ENCODE data around the gene FAM174B.

The FAM174B gene

DNA sequence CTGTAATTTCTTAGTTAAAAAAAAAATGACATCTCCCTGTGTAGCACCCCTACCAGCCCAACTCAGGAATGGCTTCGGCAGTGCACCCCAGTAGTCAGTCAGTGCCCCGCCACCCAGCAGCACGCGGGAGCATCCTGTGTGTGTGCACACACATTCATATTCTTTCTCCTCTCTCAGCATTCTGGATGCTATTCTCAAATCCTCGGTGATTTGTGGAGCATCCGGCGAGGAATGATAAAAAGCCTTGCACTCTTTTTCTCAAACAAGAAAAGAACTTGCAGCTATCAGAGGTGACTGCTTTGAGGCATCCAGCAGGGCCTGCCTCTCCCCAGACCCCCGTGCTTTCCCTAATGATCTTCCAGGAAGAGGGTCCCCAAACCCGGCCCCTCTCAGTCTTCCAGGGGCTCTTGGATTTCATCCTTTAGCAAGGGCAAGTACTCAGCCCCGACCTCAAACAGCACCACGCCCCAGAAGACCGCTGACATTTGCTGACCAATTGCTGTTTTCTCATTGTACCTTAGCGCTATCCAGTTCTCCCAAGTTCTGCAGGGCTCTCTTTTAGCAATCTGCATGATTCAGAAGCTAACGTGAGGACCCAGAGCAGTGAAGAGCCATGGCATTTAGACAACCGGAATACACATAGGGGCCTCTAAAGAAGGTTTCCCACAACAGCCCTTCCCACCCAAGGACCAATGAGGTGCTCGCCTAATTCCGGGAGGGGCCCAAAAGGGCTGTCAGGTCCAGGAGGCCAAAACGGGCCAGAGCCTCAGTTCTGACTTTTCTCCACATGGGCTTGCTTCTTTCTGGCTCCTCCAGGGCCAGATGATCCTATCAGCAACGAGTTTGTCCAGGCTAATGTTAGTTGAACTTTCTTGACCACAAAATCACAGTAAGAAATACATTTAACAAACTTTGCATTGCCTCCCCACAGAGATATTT lies 72.2 kb downstream of the FAM174B start:
- FAIRE-seq (no peak), DNase-seq (ENCODE audit: insufficient read length) (no peak)
- TF ChIP-seq POLR2A (IDR thresholded peaks at IDR 0.05; ENCODE audit: low read depth, low read length) (no peak), TAF1 (IDR thresholded peaks at IDR 0.05; ENCODE audit: borderline replicate concordance, low read depth, low read length) (no peak), POLR2AphosphoS5 (IDR thresholded peaks at IDR 0.05; ENCODE audit: low read depth, low read length) (no peak)

DNA sequence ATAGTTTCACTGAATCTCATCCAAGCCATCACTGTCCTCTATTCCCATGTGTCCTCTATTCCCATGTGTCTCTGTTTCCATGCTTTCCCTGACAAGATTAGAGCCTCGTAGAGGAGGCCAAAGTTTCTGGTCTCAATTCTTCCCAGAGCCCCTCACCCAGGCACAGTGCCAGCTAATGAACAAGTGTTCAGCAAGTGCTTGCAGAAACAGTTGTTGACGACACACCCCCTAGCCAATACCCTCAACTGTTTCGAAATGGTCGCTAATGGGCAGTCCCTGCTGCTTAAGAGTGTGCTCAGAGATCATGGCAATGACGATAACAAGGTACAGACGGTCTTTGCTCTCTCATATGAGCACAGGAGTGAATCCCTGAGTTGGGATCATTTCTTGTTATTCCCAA lies 73.4 kb downstream of the FAM174B start:
- FAIRE-seq (no peak), DNase-seq (ENCODE audit: insufficient read length) (no peak)
- TF ChIP-seq POLR2AphosphoS5 (IDR thresholded peaks at IDR 0.05; ENCODE audit: low read depth, low read length), result no peak
- TF ChIP-seq TAF1 (IDR thresholded peaks at IDR 0.05; ENCODE audit: borderline replicate concordance, low read depth, low read length), result no peak
- no peak for TF ChIP-seq POLR2A (IDR thresholded peaks at IDR 0.05; ENCODE audit: low read depth, low read length)

DNA sequence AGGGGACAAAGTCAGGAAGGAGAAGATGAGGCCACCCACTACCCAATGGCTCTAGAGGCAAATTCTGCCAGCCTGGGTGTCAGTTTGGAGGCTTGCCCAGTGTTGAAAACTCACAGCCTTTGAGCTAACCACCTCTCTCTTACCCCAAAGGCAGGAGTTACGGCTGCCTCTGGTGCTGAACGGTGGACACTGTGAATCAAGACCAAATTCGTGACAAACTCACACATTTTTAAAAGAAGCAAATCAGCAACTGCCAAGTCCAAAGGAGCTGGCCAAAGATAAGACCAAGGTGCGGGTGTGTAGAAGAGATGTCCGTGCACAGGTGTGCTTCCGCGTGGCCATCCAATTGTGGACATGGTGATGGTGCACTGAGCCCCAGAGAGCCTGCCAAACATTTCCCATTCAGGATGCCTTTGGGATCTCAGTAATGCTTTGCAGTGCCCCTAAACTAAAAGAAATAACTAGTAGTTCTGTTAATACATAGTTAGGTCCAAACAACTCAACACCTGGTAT lies 74.6 kb downstream of the FAM174B start:
- DNase-seq (ENCODE audit: insufficient read length) (no peak), FAIRE-seq (no peak)
- TF ChIP-seq TAF1 (IDR thresholded peaks at IDR 0.05; ENCODE audit: borderline replicate concordance, low read depth, low read length) (no peak), POLR2AphosphoS5 (IDR thresholded peaks at IDR 0.05; ENCODE audit: low read depth, low read length) (no peak), POLR2A (IDR thresholded peaks at IDR 0.05; ENCODE audit: low read depth, low read length) (no peak)

DNA sequence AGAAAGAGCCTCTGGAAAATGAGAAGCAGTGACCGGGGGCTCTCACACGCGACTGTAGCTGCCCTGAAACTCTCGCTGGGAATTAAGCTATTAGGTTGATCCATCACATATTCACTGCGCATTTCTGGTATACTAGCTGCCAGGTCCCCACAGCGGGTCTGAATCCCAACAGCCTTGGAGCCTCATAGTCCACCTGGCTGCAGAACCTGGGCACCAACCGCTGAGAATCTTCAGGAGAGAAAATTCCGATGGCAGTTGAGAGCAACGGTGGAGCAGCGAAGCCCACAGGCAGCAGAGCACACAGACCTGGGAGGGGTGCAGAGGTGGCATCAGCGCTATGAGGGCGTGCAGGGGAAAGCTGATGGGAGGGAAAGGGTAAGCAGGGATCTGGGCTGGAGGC lies 75.1 kb downstream of the FAM174B start:
- FAIRE-seq (no peak), DNase-seq (ENCODE audit: insufficient read length) (no peak)
- no peak for TF ChIP-seq POLR2AphosphoS5 (IDR thresholded peaks at IDR 0.05; ENCODE audit: low read depth, low read length)
- no peak for TF ChIP-seq POLR2A (IDR thresholded peaks at IDR 0.05; ENCODE audit: low read depth, low read length)

DNA sequence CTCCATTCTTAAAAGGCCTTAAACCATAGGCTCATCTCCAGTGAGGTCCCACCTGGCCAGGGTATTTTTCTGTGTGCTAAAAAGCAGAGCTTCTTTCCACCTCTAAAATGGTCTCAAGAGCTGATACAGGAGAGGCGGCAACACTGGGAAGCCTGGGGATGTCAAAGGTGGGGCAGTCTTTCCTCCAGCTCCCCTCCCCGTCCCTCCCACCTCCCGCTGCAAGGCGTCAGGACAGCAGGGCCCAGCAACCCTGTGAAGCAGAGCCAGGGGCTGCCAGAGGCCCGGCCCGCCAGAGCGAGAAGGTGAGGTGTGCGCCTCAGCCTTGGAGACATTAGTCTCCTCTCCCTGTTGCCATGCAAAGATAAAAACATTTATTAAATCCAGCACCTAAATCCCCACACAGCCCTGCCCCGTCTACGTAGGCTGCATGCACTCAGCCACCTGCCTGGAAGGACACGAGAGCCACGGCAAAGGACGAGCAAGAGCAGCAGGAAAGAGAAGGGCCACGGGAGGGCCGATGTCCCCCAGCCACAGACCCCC lies 75.6 kb downstream of the FAM174B start:
- DNase-seq (ENCODE audit: insufficient read length) (no peak), FAIRE-seq (no peak)
- TF ChIP-seq POLR2AphosphoS5 (IDR thresholded peaks at IDR 0.05; ENCODE audit: low read depth, low read length), result no peak

DNA sequence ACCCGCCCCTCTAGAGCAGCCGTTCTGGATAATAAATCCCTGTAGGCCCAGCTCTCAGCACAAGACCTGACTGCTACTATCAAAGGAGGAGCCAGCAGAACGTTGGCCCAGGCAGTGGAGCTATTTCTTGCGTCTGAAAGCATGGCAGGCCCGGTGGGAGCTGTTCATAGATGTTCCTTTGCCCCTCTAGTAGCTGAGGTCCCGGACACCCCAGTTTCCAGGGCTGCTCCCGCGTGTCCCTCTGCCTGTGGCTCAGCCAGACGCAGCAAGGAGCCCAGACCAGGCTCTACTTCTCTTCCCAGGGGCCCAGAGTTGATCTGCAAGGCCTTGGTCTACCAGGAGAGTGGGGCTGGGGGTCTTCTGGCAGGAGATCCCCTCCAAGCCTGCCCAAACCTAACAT lies 76.1 kb downstream of the FAM174B start:
- no peak for DNase-seq (ENCODE audit: insufficient read length)
- TF ChIP-seq POLR2AphosphoS5 (IDR thresholded peaks at IDR 0.05; ENCODE audit: low read depth, low read length) (no peak), POLR2A (IDR thresholded peaks at IDR 0.05; ENCODE audit: low read depth, low read length) (no peak), TAF1 (IDR thresholded peaks at IDR 0.05; ENCODE audit: borderline replicate concordance, low read depth, low read length) (no peak)
- no peak for FAIRE-seq

DNA sequence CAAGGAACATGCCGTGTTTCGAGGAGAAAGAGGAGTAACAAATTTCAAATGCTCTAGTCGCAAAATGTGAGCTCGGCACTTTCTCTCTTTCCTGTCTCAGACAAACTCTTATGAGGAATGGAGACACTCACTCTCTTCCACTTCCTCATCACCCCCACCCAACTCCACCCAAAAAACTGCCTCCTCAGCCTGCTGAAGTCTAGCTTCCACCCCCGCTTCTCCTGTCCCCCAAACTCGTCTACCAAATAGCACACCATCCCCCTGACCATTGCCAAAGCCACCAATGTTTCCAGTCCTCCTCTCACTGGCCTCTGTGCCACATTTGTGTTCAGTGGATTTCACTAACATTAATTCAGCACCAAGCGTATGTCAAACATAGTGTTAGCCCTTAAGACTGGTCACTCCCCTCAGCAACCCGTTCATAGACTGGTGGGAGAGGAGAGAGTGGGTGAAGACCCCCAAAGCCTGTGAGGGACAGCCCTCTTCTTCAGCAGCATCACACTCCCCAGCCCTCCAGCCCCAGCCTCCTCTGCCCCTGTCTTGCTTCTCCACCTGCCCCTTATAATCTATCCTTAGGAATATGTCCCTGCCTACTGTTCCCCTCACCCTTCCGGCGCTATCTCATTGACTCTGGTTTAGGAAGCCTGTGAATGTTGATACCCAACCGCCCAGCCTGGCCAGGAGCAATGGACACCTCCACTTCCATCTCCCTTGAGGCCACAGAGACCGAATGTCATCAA lies 77.3 kb downstream of the FAM174B start:
- no peak for DNase-seq (ENCODE audit: insufficient read length)
- no peak for TF ChIP-seq POLR2AphosphoS5 (IDR thresholded peaks at IDR 0.05; ENCODE audit: low read depth, low read length)
- TF ChIP-seq TAF1 (IDR thresholded peaks at IDR 0.05; ENCODE audit: borderline replicate concordance, low read depth, low read length), result no peak
- TF ChIP-seq POLR2A (IDR thresholded peaks at IDR 0.05; ENCODE audit: low read depth, low read length), result no peak

DNA sequence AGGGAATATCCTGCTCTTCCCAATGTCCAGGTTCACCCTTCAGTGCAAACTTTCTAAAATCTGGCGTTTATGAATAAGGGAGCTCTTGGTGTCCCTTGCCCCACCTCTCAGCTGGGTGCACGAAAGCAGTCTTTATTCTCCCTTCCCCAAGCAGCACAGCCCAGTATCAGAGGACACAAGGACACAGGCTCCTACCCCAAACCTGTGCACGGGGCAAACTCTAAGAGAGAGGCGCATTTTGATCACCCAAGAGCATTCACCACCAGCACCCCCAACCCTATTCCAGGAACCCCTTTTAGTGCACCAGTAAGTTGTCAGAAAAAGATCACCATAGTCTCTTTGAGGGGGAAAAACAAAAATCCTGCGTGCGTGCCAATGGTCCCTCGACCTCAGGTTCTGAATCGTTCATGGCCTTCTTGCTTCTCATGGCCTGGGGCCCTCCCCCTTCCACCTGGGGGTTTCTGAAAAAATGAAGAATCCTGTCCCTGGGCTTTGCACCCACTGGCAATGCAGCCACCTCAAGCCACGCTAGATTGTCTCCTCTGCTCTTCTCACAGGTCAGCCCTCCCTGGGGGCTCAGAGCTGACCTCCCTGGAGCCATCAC lies 78.9 kb downstream of the FAM174B start:
- FAIRE-seq, result no peak
- TF ChIP-seq TAF1 (IDR thresholded peaks at IDR 0.05; ENCODE audit: borderline replicate concordance, low read depth, low read length) (no peak), POLR2AphosphoS5 (IDR thresholded peaks at IDR 0.05; ENCODE audit: low read depth, low read length) (no peak), POLR2A (IDR thresholded peaks at IDR 0.05; ENCODE audit: low read depth, low read length) (no peak)
- no peak for DNase-seq (ENCODE audit: insufficient read length)

More for the DNA sequence above, 77.3 kb downstream of the FAM174B start:
- FAIRE-seq, result no peak

DNA sequence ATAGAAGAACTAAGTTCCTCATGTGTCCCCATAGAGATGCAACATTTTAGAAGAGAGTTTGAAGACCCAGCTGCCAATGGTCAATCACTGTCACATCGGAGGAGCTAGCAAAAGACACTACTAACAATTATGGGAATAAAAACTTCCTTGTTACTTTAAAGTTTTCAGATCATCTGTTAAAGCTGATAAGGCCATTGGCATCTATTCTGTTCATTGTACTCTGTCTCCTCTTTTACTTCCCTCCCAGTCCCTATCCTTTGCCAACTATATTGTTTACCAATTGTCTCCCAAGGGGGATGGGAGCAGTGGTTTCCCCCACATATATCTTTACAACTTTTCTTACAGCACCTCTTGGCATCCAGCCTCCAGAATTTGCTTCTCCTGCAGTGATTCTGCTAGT lies 81.0 kb downstream of the FAM174B start:
- DNase-seq (ENCODE audit: insufficient read length) (no peak), FAIRE-seq (no peak)
- TF ChIP-seq POLR2AphosphoS5 (IDR thresholded peaks at IDR 0.05; ENCODE audit: low read depth, low read length) (no peak), POLR2A (IDR thresholded peaks at IDR 0.05; ENCODE audit: low read depth, low read length) (no peak), TAF1 (IDR thresholded peaks at IDR 0.05; ENCODE audit: borderline replicate concordance, low read depth, low read length) (no peak)

DNA sequence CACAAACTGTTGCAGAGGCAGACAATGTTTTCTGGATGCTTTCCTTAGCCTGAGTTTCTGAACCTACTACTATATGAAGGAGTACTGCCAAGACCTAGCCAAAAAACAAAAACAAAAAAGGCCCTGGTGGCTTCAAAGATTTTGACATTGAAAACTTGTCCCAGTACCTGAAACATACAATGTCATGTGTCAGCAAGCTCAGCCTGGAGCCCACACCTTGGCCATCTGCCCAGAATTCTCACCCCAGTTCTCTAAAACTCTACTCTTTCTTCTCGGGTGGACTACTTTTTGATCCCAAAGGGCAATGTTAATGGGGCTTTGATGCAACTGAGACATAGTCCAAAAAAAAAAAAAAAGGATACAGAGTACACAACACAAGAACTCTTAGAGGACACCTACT lies 81.4 kb downstream of the FAM174B start:
- DNase-seq (ENCODE audit: insufficient read length) (no peak), FAIRE-seq (no peak)
- TF ChIP-seq POLR2A (IDR thresholded peaks at IDR 0.05; ENCODE audit: low read depth, low read length) (no peak), TAF1 (IDR thresholded peaks at IDR 0.05; ENCODE audit: borderline replicate concordance, low read depth, low read length) (no peak), POLR2AphosphoS5 (IDR thresholded peaks at IDR 0.05; ENCODE audit: low read depth, low read length) (no peak)

DNA sequence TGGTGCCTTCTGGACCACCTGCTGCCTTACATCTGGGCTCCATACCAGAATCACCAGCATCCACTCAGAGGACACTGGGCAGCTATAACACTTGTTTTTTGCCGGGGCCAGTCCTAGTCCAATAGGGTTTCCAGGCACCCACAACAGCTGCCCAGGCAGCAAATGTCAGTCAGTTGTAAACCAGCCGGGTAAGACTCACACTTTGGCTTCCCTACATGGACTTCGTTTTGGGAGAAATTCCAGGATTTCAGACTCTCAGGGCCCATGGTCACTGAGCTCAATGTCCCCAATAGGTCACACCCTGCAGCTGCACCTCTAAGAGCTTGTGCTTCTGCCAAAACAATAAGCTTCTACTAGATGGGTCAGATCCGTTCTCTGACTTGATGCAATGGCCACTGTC lies 83.8 kb downstream of the FAM174B start:
- DNase-seq (ENCODE audit: insufficient read length) (no peak), FAIRE-seq (no peak)
- TF ChIP-seq TAF1 (IDR thresholded peaks at IDR 0.05; ENCODE audit: borderline replicate concordance, low read depth, low read length) (no peak), POLR2A (IDR thresholded peaks at IDR 0.05; ENCODE audit: low read depth, low read length) (no peak), POLR2AphosphoS5 (IDR thresholded peaks at IDR 0.05; ENCODE audit: low read depth, low read length) (no peak)

Measured in GM12892 (cell line).